Effector memory CD4-positive, alpha-beta T cell (primary cell): Measurements from ENCODE around the gene PTPRK.

Experiments used
- DNase-seq, 3 donors: peaks; one replicate each; pipeline ENCODE4 v3.0.0-alpha.2; 2020
- H3K27ac ChIP-seq: 2 replicates; pipeline ENCODE4 v1.7.0; 2013; ENCODE audit warnings: mild to moderate bottlenecking, low read length, moderate library complexity; ENCODE audit not compliant: insufficient read depth, poor library complexity, severe bottlenecking
- H3K27me3 ChIP-seq: replicated peaks from 2 replicates; pipeline ENCODE4 v1.7.0; 2013; ENCODE audit warnings: mild to moderate bottlenecking, low read length; ENCODE audit not compliant: insufficient read depth, control insufficient read depth, poor library complexity, severe bottlenecking
- H3K36me3 ChIP-seq: 2 replicates; pipeline ENCODE4 v1.7.0; 2013; ENCODE audit warnings: mild to moderate bottlenecking, low read length, moderate library complexity; ENCODE audit not compliant: control insufficient read depth, insufficient read depth
- H3K4me1 ChIP-seq: 2 replicates; pipeline ENCODE4 v1.7.0; 2013; ENCODE audit warnings: low read length, mild to moderate bottlenecking; ENCODE audit not compliant: control insufficient read depth, insufficient read depth, poor library complexity, severe bottlenecking
- H3K4me3 ChIP-seq: 2 replicates; pipeline ENCODE4 v1.7.0; 2013; ENCODE audit warnings: low read length, low read depth, mild to moderate bottlenecking; ENCODE audit not compliant: insufficient read depth, poor library complexity, severe bottlenecking
- H3K9me3 ChIP-seq: 2 replicates; pipeline ENCODE4 v1.7.0; 2013; ENCODE audit warnings: mild to moderate bottlenecking, low read length, moderate library complexity; ENCODE audit not compliant: control insufficient read depth

PTPRK gene

DNA sequence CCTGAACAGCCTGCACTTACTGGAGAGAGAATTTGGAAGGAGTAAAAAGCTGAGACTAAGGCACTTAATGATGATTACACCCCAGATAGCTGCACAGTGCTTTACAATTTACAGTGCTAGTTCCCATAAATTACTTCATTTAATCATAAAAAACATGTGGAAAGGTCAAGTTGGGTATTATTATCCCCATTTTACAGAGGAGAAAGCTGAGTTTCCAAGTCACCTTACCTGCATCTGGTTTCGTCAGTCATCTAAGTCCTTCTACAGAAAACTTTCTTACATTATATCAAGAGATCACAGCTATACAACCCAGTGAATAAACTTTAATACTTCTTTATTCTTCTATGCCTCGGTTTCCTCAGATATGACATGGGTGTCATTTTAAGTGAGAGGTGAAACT is 3.3 kb downstream of the PTPRK start:
- H3K27me3 ChIP-seq, result peaks cover 38% of the 10 kb centered on the region
- H3K4me3 ChIP-seq, result no peak overlapping the region

DNA sequence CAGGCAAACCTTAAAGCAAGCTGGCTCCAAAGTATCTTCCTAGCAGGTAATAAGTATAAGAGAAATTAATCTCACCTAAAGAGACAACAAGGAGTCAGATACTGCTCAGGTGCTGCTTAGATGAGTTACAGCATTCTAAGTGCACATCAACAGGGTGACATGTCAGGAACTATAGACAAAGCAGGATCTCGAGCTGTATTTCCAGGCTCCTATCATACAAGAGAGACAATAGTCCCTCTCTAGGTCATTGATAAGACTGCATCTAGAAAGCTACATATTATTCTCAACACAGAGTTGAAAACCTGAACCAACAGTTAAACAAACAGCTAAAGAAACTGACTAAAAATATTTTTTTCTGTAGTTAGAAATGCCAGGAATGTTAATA is 3.9 kb downstream of the PTPRK start:
- Histone ChIP-seq H3K27me3 (peaks cover 35% of the 10 kb centered on the region), H3K4me3 (no peak overlapping the region), H3K9me3 (no peaks in the 10 kb centered on the region), H3K27ac (no peak overlapping the region), H3K36me3 (no peaks in the 10 kb centered on the region), H3K4me1 (peaks cover 17% of the 10 kb centered on the region)
- no peak for DNase-seq

More for the DNA sequence above, 3.3 kb downstream of the PTPRK start:
- DNase-seq, result no peak
- Histone ChIP-seq H3K36me3 (no peaks in the 10 kb centered on the region), H3K27ac (no peak overlapping the region), H3K4me1 (peaks cover 17% of the 10 kb centered on the region), H3K9me3 (no peaks in the 10 kb centered on the region)

DNA sequence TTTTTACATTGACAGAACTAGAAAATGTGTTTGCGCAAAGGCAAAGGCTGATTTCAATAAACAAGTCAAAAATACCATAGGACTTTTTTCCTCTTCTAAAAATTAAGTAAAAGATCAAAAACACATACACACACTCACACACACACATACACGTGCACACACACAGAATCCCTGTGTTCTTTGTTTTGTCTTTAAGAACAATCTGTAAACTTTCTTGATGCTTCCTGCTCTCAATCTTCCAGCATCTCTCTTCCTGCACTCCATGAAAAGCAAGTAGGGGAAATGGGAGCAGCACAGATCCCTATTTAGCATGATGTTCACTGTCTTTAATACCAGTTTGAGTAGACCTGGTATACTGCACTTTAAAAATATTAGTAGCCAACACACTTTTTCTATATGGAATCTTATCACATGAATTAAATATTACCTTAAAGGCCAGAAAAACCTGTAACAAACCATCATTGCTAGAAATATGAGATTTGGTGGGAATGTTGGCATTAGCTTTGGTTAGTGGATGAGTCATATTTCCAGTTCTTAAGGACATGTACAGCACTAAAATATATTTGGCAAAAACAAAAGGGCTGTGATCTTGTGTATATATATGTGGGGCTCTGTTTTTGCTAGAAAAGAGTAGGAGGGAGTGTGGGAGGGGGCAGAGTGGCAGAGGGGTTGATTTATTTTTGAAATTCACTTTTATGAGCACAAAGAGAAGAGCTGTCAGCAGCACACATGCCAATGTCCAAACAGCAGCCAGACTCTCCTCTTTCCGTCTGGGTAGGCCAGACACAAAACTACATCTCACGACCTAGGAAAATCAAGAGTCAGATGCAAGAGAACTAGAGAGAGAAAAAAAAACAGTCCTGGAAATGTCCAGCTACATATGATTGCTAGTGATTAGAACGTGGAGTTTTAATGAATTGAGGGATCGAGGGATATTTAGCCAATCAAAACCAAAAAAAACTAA is 4.6 kb downstream of the PTPRK start:
- no peak for DNase-seq
- no peaks in the 10 kb centered on the region for H3K36me3 ChIP-seq
- H3K27ac ChIP-seq, result no peak overlapping the region
- H3K27me3 ChIP-seq, result peaks cover 28% of the 10 kb centered on the region
- H3K4me3 ChIP-seq, result no peak overlapping the region
- no peaks in the 10 kb centered on the region for H3K9me3 ChIP-seq
- H3K4me1 ChIP-seq, result peaks cover 12% of the 10 kb centered on the region

DNA sequence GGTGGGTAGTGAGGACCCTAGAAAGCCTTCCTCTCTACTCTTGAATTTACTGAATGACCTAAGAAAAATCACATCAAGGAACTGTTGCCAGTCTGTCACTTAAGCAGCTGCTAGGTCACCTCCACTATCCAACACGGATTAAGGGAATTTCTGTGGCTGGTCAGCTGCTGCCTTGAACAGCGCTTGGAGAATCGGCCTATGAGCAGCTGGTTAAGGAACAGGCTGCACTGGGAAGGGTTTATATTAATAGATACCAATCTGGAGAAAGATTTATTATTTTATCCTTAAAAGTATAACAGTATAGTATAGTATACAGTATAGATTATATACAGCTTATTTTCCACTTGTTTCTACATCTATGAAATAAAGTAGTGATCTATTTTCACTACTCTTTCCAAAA is 6.5 kb downstream of the PTPRK start:
- Histone ChIP-seq H3K27ac (no peak overlapping the region), H3K36me3 (no peaks in the 10 kb centered on the region), H3K4me1 (peaks cover 1% of the 10 kb centered on the region), H3K9me3 (no peaks in the 10 kb centered on the region), H3K4me3 (no peak overlapping the region), H3K27me3 (peaks cover 16% of the 10 kb centered on the region)
- DNase-seq, result no peak

DNA sequence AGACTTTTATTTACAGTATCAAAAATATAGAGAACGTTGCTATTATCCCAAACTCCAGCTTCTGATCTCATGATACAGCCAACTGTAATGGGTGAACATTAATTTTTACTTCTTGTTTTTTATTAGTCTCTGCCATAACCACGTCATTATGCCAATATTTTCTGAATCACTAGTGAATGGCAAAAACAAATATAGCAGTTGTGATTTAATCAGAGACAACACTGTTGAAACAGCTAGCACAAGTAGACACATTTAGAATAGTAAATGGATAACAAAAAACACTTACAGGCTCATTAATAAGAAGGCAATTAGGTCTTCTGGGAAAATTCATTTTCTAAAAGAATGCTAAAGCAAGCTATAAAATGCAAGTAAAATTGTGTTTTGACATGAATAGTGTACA is 8.1 kb downstream of the PTPRK start:
- no peak overlapping the region for H3K27ac ChIP-seq
- no peak overlapping the region for H3K4me3 ChIP-seq
- no peaks in the 10 kb centered on the region for H3K36me3 ChIP-seq
- no peak for DNase-seq
- H3K4me1 ChIP-seq, result no peaks in the 10 kb centered on the region
- H3K9me3 ChIP-seq, result no peaks in the 10 kb centered on the region
- H3K27me3 ChIP-seq, result peaks cover 1% of the 10 kb centered on the region

DNA sequence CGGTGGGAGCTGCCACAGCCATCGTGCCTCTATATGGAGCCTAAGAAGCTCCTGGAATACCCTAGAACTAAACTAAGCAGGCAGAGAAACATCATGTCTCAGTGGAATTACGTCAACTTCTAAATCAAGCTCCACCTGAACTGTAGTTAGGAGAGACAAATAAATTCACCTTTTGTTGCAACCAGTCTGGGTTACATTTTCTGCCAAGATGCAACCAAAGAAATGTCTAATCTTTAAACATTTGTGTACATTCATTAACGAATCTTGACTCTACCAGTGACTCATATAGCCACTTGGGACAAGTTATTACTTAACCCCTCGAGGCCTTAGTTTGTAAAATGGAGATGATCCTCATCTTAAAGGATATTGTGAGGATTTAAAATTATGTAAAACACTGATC is 8.9 kb downstream of the PTPRK start:
- no peaks in the 10 kb centered on the region for H3K4me1 ChIP-seq
- H3K36me3 ChIP-seq, result no peaks in the 10 kb centered on the region
- no peaks in the 10 kb centered on the region for H3K9me3 ChIP-seq
- no peak overlapping the region for H3K27ac ChIP-seq
- no peaks in the 10 kb centered on the region for H3K27me3 ChIP-seq
- no peak overlapping the region for H3K4me3 ChIP-seq
- DNase-seq, result no peak

DNA sequence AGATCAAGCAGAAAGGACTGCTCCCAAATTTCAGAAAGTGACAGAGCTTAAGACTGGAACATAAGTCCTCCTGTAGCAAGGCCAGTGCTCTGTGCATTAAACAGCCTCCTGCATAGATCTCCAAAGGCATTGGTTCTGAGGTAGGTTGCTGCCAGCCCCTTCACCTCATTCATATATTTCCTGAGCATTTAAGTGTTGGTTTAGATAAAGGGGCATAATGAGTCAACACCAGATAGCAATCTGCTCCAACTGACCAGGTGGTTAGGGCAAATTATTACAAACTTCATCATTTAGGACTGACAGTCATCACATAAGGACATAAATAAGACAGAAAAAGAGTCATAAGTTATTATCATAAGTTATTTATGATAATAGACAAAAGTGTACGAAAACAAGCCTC is 10.7 kb downstream of the PTPRK start:
- Histone ChIP-seq H3K4me3 (no peak overlapping the region), H3K27me3 (no peaks in the 10 kb centered on the region), H3K27ac (no peak overlapping the region), H3K9me3 (no peaks in the 10 kb centered on the region), H3K36me3 (no peaks in the 10 kb centered on the region), H3K4me1 (no peaks in the 10 kb centered on the region)
- DNase-seq, result no peak

DNA sequence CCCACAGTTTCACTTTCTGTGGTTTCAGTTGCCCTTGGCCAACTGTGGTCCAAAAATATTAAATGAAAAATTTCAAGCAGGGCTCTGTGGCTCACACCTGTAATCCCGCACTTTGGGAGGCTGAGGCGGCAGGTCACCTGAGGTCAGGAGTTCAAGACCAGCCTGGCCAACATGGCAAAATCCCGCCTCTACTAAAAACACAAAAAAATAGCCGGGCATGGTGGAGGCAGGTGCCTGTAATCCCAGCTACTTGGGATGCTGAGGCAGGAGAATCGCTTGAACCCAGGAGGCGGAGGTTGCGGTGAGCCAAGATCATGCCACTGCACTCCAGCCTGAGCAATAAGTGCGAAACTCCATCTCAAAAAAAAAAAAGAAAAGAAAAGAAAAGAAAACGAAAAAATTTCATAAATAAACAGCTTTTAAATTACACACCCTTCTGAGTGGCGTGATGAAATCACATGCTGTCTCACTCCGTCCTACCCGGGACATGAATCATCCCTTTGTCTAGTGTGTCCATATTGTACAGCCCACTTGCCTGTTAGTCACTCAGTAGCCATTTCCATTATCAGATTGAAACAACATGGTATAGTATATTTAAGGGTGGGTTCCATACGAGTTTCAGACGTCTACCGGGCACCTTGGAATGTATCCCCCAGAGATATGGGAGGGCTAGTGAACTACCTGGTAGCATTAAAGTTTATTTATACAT is 11.7 kb downstream of the PTPRK start:
- Histone ChIP-seq H3K27ac (no peak overlapping the region), H3K9me3 (no peaks in the 10 kb centered on the region), H3K27me3 (no peaks in the 10 kb centered on the region), H3K4me3 (no peak overlapping the region), H3K4me1 (no peaks in the 10 kb centered on the region), H3K36me3 (no peaks in the 10 kb centered on the region)
- no peak for DNase-seq

DNA sequence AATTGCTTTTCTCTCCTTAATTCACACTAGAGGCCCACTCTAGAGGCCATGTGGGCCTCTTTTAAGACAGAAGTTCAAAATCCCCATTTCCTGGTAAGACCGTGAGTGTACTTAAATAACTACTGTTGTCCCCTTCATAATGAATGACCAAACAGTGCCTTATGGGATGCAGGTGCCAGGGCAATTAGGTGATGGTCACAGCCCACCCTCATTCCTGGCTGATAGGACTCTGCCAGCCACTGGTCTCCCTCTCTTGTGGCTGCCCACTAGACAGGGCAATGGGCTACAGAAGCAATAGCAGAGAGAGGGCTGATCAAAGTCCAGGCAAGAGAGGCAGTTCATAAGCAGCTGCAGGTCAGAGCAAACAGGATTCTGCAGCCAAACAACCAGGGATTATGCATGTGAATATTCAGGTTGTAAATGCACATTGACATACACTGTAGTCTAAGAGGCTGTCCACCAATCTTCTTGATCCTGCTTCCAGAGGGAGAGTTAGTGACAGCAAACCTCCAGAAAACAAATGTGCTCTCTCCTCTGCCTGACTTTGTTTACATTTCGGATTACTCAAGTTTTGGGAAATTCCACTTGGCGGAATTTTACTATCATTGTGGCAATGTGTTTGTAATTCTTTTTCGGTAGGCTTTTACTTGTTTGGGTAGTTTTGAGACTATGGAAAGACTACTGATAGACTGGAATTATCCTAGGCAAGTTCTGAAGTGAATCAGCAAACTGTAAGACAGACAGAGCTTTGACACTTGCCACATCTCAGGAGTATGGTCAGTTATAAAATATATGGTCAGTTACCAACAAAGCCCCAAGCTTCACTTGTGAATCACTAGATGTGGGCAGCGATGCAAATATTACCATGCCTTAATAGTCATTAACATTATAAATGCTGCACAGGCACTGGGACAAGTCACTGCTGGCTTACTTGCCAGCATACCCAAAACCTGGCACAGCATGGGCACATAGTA is 12.8 kb downstream of the PTPRK start:
- H3K27ac ChIP-seq, result no peak overlapping the region
- H3K4me1 ChIP-seq, result no peaks in the 10 kb centered on the region
- H3K36me3 ChIP-seq, result no peaks in the 10 kb centered on the region
- no peak overlapping the region for H3K4me3 ChIP-seq
- H3K27me3 ChIP-seq, result no peaks in the 10 kb centered on the region
- DNase-seq, result no peak
- H3K9me3 ChIP-seq, result no peaks in the 10 kb centered on the region
